SK-N-SH (cell line): ENCODE measurements around the gene WLS.

ENCODE experiments used
- CTCF ChIP-seq: fragments of 200-600 bp; sonication (generic); IDR thresholded peaks from 2 replicates; pipeline ENCODE4 v1.6.1; 2017; ENCODE audit warnings: antibody characterized with exemption, mild to moderate bottlenecking, moderate library complexity
- EZH2phosphoT487 ChIP-seq: fragments of 200-600 bp; sonication (generic); IDR thresholded peaks from 2 replicates; pipeline ENCODE4 v1.6.1; 2017; ENCODE audit warnings: low read depth, mixed run types, mild to moderate bottlenecking, antibody characterized with exemption, moderate library complexity, borderline replicate concordance
- FOSL2 ChIP-seq: IDR thresholded peaks from 2 replicates; pipeline ENCODE4 v1.4.0; 2012; ENCODE audit warnings: low read depth, mild to moderate bottlenecking, moderate library complexity, borderline replicate concordance
- GABPA ChIP-seq: IDR thresholded peaks from 2 replicates; pipeline ENCODE4 v1.4.0; 2012; ENCODE audit warnings: low read depth, mild to moderate bottlenecking
- IRF3 ChIP-seq: fragments of 150-350 bp; IDR thresholded peaks from 2 replicates; pipeline ENCODE4 v1.6.1; 2016; ENCODE audit warnings: mild to moderate bottlenecking, low read depth, low read length
- JUND ChIP-seq: IDR thresholded peaks from 2 replicates; pipeline ENCODE4 v1.4.0; 2012
- MXI1 ChIP-seq: IDR thresholded peaks from 2 replicates; pipeline ENCODE4 v1.6.1; 2012; ENCODE audit warnings: mild to moderate bottlenecking, low read depth, low read length, improper control_type of control experiment
- PBX3 ChIP-seq: IDR thresholded peaks from 2 replicates; pipeline ENCODE4; 2012
- TAF1 ChIP-seq: IDR thresholded peaks from 2 replicates; pipeline ENCODE4 v1.6.1; 2012; ENCODE audit warnings: low read depth, mild to moderate bottlenecking, low read length, moderate library complexity, borderline replicate concordance
- TF ChIP-seq, protein P1 (sequence below): IDR thresholded peaks from 2 replicates; pipeline ENCODE4 v1.6.1; 2012; ENCODE audit warnings: mild to moderate bottlenecking, low read depth, low read length, moderate library complexity

GRCh38 chr1:68233202-68233601 lies 879 bp upstream of the WLS start:
- no peak for TF ChIP-seq CTCF
- no peak for TF ChIP-seq TAF1
- TF ChIP-seq MXI1: no peak
- TF ChIP-seq, protein P1, sequence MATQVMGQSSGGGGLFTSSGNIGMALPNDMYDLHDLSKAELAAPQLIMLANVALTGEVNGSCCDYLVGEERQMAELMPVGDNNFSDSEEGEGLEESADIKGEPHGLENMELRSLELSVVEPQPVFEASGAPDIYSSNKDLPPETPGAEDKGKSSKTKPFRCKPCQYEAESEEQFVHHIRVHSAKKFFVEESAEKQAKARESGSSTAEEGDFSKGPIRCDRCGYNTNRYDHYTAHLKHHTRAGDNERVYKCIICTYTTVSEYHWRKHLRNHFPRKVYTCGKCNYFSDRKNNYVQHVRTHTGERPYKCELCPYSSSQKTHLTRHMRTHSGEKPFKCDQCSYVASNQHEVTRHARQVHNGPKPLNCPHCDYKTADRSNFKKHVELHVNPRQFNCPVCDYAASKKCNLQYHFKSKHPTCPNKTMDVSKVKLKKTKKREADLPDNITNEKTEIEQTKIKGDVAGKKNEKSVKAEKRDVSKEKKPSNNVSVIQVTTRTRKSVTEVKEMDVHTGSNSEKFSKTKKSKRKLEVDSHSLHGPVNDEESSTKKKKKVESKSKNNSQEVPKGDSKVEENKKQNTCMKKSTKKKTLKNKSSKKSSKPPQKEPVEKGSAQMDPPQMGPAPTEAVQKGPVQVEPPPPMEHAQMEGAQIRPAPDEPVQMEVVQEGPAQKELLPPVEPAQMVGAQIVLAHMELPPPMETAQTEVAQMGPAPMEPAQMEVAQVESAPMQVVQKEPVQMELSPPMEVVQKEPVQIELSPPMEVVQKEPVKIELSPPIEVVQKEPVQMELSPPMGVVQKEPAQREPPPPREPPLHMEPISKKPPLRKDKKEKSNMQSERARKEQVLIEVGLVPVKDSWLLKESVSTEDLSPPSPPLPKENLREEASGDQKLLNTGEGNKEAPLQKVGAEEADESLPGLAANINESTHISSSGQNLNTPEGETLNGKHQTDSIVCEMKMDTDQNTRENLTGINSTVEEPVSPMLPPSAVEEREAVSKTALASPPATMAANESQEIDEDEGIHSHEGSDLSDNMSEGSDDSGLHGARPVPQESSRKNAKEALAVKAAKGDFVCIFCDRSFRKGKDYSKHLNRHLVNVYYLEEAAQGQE: no peak
- no peak for TF ChIP-seq GABPA
- no peak for TF ChIP-seq JUND
- no peak for TF ChIP-seq FOSL2
- no peak for TF ChIP-seq PBX3
- TF ChIP-seq EZH2phosphoT487: no peak
- no peak for TF ChIP-seq IRF3
